ENCODE data around the gene SPACA1.
"Not testable (repeated sequence)": the region's sequence is repeated elsewhere in the genome, so short reads cannot be mapped to it uniquely, and the experiment has no call there.

Gene SPACA1

GRCh38 chr6:88047510-88048150, at the start of gene SPACA1:
Gene SPACA1, plus strand, starts transcription at chr6:88047841. Its CDS starts 65 bp downstream, at chr6:88047906.
- in situ Hi-C loops (cut with HindIII; ENCODE audit: low sequenced_read_pairs): no loop called here

- in situ Hi-C loops (cut with HindIII; ENCODE audit: low sequenced_read_pairs): no loop called here
These were observed 46.9 kb upstream of the SPACA1 start for GRCh38 chr6:88000713-88001112.

GRCh38 chr6:88001279-88001678, 46.4 kb upstream of the SPACA1 start:
- in situ Hi-C loops (cut with HindIII; ENCODE audit: low sequenced_read_pairs): not testable (repeated sequence)

GRCh38 chr6:88004707-88005106, 42.9 kb upstream of the SPACA1 start:
- in situ Hi-C loops (cut with HindIII; ENCODE audit: low sequenced_read_pairs): no loop called here

- in situ Hi-C loops (cut with HindIII; ENCODE audit: low sequenced_read_pairs): no loop called here
These were observed 41.1 kb upstream of the SPACA1 start for GRCh38 chr6:88006557-88006956.

GRCh38 chr6:88008411-88008810, 39.2 kb upstream of the SPACA1 start:
- in situ Hi-C loops (cut with HindIII; ENCODE audit: low sequenced_read_pairs): no loop called here

GRCh38 chr6:88008831-88009231, 38.8 kb upstream of the SPACA1 start:
- in situ Hi-C loops (cut with HindIII; ENCODE audit: low sequenced_read_pairs): no loop called here

- in situ Hi-C loops (cut with HindIII; ENCODE audit: low sequenced_read_pairs): no loop called here
These were observed 34.6 kb upstream of the SPACA1 start for GRCh38 chr6:88013015-88013414.

GRCh38 chr6:88013554-88013953, 34.1 kb upstream of the SPACA1 start:
- in situ Hi-C loops (cut with HindIII; ENCODE audit: low sequenced_read_pairs): no loop called here

- in situ Hi-C loops (cut with HindIII; ENCODE audit: low sequenced_read_pairs): no loop called here
These were observed 27.2 kb upstream of the SPACA1 start for GRCh38 chr6:88020439-88020838.

- in situ Hi-C loops (cut with HindIII; ENCODE audit: low sequenced_read_pairs): no loop called here
These were observed 22.9 kb upstream of the SPACA1 start for GRCh38 chr6:88024696-88025095.

- in situ Hi-C loops (cut with HindIII; ENCODE audit: low sequenced_read_pairs): no loop called here
These were observed 16.1 kb upstream of the SPACA1 start for GRCh38 chr6:88031550-88031949.

- in situ Hi-C loops (cut with HindIII; ENCODE audit: low sequenced_read_pairs): no loop called here
These were observed 3.1 kb upstream of the SPACA1 start for GRCh38 chr6:88044530-88044929.

- in situ Hi-C loops (cut with HindIII; ENCODE audit: low sequenced_read_pairs): no loop called here
These were observed 2.0 kb upstream of the SPACA1 start for GRCh38 chr6:88045521-88046136.

GRCh38 chr6:88048578-88048977, 937 bp downstream of the SPACA1 start:
- in situ Hi-C loops (cut with HindIII; ENCODE audit: low sequenced_read_pairs): no loop called here

GRCh38 chr6:88050140-88050818, 2.6 kb downstream of the SPACA1 start:
- in situ Hi-C loops (cut with HindIII; ENCODE audit: low sequenced_read_pairs): no loop called here

- in situ Hi-C loops (cut with HindIII; ENCODE audit: low sequenced_read_pairs): no loop called here
These were observed 11.6 kb downstream of the SPACA1 start for GRCh38 chr6:88059191-88059590.

GRCh38 chr6:88062376-88062775, 14.7 kb downstream of the SPACA1 start:
- in situ Hi-C loops (cut with HindIII; ENCODE audit: low sequenced_read_pairs): no loop called here

GRCh38 chr6:88072462-88072861, 24.8 kb downstream of the SPACA1 start:
- in situ Hi-C loops (cut with HindIII; ENCODE audit: low sequenced_read_pairs): no loop called here

GRCh38 chr6:88074791-88075190, 27.1 kb downstream of the SPACA1 start:
- in situ Hi-C loops (cut with HindIII; ENCODE audit: low sequenced_read_pairs): no loop called here

- in situ Hi-C loops (cut with HindIII; ENCODE audit: low sequenced_read_pairs): no loop called here
These were observed 29.7 kb downstream of the SPACA1 start for GRCh38 chr6:88077305-88077704.

- in situ Hi-C loops (cut with HindIII; ENCODE audit: low sequenced_read_pairs): no loop called here
These were observed 39.2 kb downstream of the SPACA1 start for GRCh38 chr6:88086792-88087191.
